H1 (cell line): Measurements from ENCODE around the gene GSG1L. TPM values are rescaled to one million over a fixed set of nuclear protein-coding genes. Genes with fewer than 3 reads are reported as not detected.

ENCODE experiments used
- CTCF ChIA-PET: fragments of 300-600 bp; sonication (Branson Sonifier 250); formaldehyde crosslinking; loops from one replicate; lab custom pipeline; 2021; ENCODE audit not compliant: partially characterized antibody; lab: Charles Lee
- POLR2A ChIA-PET: fragments of 300-600 bp; sonication (Branson Sonifier 250); formaldehyde crosslinking; loops from one replicate; lab custom pipeline; 2021; ENCODE audit warnings: inconsistent platforms; ENCODE audit not compliant: partially characterized antibody; lab: Charles Lee
- DNase-seq, 2 experiments: peaks; one replicate each; pipeline versions ENCODE4 v3.0.0 to v3.0.0-alpha.2; 2010 to 2022; ENCODE audit warnings: low spot score in 2 of 2, low read depth in 1 of 2, mixed read lengths in 1 of 2
- FAIRE-seq: peaks from 2 replicates; lab custom pipeline; 2011; peaks lifted over from hg19 to GRCh38; lab: Jason Lieb, UNC
- H2AFZ ChIP-seq: 2 replicates; pipeline ENCODE4 v1.8.1; 2012; ENCODE audit warnings: low read length, inconsistent platforms
- H2AK5ac ChIP-seq: 2 replicates; pipeline ENCODE4 v1.6.1; 2013; ENCODE audit warnings: low read depth, low read length
- H2BK120ac ChIP-seq: replicated peaks from 2 replicates; pipeline ENCODE3; 2013; ENCODE audit warnings: low read depth, low read length, inconsistent platforms
- H2BK12ac ChIP-seq: 2 replicates; pipeline ENCODE4 v1.6.1; 2013; ENCODE audit warnings: low read depth, low read length
- H2BK15ac ChIP-seq: 2 replicates; pipeline ENCODE4 v1.6.1; 2013; ENCODE audit warnings: low read length
- H2BK20ac ChIP-seq: 2 replicates; pipeline ENCODE4 v1.6.1; 2013; ENCODE audit warnings: low read length
- H2BK5ac ChIP-seq: 2 replicates; pipeline ENCODE4 v1.6.1; 2013; ENCODE audit warnings: low read depth, low read length
- H3K14ac ChIP-seq: 2 replicates; pipeline ENCODE4 v1.6.1; 2013; ENCODE audit warnings: inconsistent platforms; ENCODE audit not compliant: insufficient read length
- H3K18ac ChIP-seq: 2 replicates; pipeline ENCODE4 v1.6.1; 2013; ENCODE audit warnings: low read length; ENCODE audit errors: extremely low read depth
- H3K23ac ChIP-seq: 2 replicates; pipeline ENCODE4 v1.6.1; 2013; ENCODE audit warnings: inconsistent platforms; ENCODE audit not compliant: insufficient read length
- H3K23me2 ChIP-seq: 2 replicates; pipeline ENCODE4 v1.6.1; 2013; ENCODE audit warnings: low read depth, low read length
- H3K27ac ChIP-seq: 2 replicates; pipeline ENCODE4 v1.6.1; 2011; ENCODE audit warnings: low read depth, low read length, inconsistent platforms
- H3K27me3 ChIP-seq, 4 experiments: replicated peaks in 1 of 4; 1 replicate in 1 of 4; 2 replicates in 3 of 4; pipeline versions ENCODE4 v1.6.1 to v1.8.1; 2011 to 2013; ENCODE audit warnings: low read length in 3 of 4, mild to moderate bottlenecking in 3 of 4, inconsistent platforms in 2 of 4, mixed read lengths in 2 of 4, moderate library complexity in 1 of 4; ENCODE audit not compliant: control insufficient read depth in 3 of 4, insufficient read depth in 3 of 4; ENCODE audit errors: extremely low read depth in 1 of 4
- H3K36me3 ChIP-seq, 4 experiments: 2 replicates each; pipeline versions ENCODE4 v1.6.1 to v1.8.1; 2011 to 2013; ENCODE audit warnings: mild to moderate bottlenecking in 4 of 4, low read length in 3 of 4, moderate library complexity in 2 of 4, control low read depth in 1 of 4, inconsistent platforms in 1 of 4; ENCODE audit not compliant: insufficient read depth in 4 of 4, control insufficient read depth in 2 of 4
- H3K4ac ChIP-seq: replicated peaks from 2 replicates; pipeline ENCODE3; 2013; ENCODE audit warnings: low read length, low read depth, mixed read lengths, inconsistent platforms; ENCODE audit not compliant: insufficient read length
- H3K4me1 ChIP-seq, 4 experiments: replicated peaks in 1 of 4; 1 replicate in 1 of 4; 2 replicates in 3 of 4; pipeline versions ENCODE4 v1.6.1 to v1.8.1; 2011 to 2013; ENCODE audit warnings: low read length in 3 of 4, inconsistent platforms in 2 of 4, mixed read lengths in 1 of 4; ENCODE audit not compliant: insufficient read depth in 4 of 4, control insufficient read depth in 3 of 4
- H3K4me2 ChIP-seq, 2 experiments: 2 replicates each; pipeline versions ENCODE4 v1.6.1 to v1.8.1; 2011 to 2013; ENCODE audit warnings: low read depth in 2 of 2, low read length in 2 of 2, control low read depth in 1 of 2, inconsistent platforms in 1 of 2, mild to moderate bottlenecking in 1 of 2; ENCODE audit not compliant: insufficient read depth in 1 of 2
- H3K4me3 ChIP-seq, 4 experiments: fragments of 200-600, 300-600 bp in 1 of 4; sonication (generic), shearing (Covaris generic), sonication (Bioruptor Twin) in 1 of 4; 2 replicates each; pipeline versions ENCODE4 v1.5.1 to v1.8.1; 2011 to 2016; ENCODE audit warnings: low read length in 4 of 4, low read depth in 3 of 4, control low read depth in 2 of 4, inconsistent platforms in 2 of 4, mild to moderate bottlenecking in 2 of 4, mixed read lengths in 1 of 4, moderate library complexity in 1 of 4; ENCODE audit not compliant: insufficient read depth in 2 of 4; ENCODE audit errors: extremely low read depth in 1 of 4
- H3K56ac ChIP-seq: replicated peaks from 2 replicates; pipeline ENCODE3; 2013; ENCODE audit warnings: low read depth, mild to moderate bottlenecking, mixed read lengths, low read length, inconsistent platforms; ENCODE audit not compliant: insufficient read length
- H3K79me1 ChIP-seq: 2 replicates; pipeline ENCODE4 v1.6.1; 2013; ENCODE audit warnings: low read depth, low read length, control low read depth
- H3K79me2 ChIP-seq, 2 experiments: 2 replicates each; pipeline versions ENCODE4 v1.6.1 to v1.8.1; 2012 to 2013; ENCODE audit warnings: low read length in 2 of 2, mild to moderate bottlenecking in 2 of 2, inconsistent platforms in 1 of 2; ENCODE audit not compliant: insufficient read depth in 2 of 2, control insufficient read depth in 1 of 2
- H3K9ac ChIP-seq, 4 experiments: replicated peaks in 1 of 4; 1 replicate in 1 of 4; 2 replicates in 3 of 4; pipeline versions ENCODE4 v1.6.1 to v1.8.1; 2011 to 2013; ENCODE audit warnings: low read depth in 3 of 4, low read length in 3 of 4, control low read depth in 2 of 4, mild to moderate bottlenecking in 2 of 4, moderate library complexity in 2 of 4, inconsistent platforms in 1 of 4; ENCODE audit errors: extremely low read depth in 1 of 4
- H3K9me3 ChIP-seq, 2 experiments: 2 replicates each; pipeline versions ENCODE4 v1.6.1 to v1.8.1; 2012 to 2013; ENCODE audit warnings: mild to moderate bottlenecking in 2 of 2, moderate library complexity in 2 of 2, control low read depth in 1 of 2, inconsistent platforms in 1 of 2, low read depth in 1 of 2, low read length in 1 of 2, mixed read lengths in 1 of 2; ENCODE audit not compliant: insufficient read depth in 2 of 2
- H4K20me1 ChIP-seq, 2 experiments: replicated peaks in 1 of 2; 2 replicates each; pipeline versions ENCODE3 to v1.8.1; 2011 to 2013; ENCODE audit warnings: inconsistent platforms in 2 of 2, low read length in 2 of 2, mild to moderate bottlenecking in 1 of 2; ENCODE audit not compliant: insufficient read depth in 2 of 2, control insufficient read depth in 1 of 2
- H4K5ac ChIP-seq: 2 replicates; pipeline ENCODE4 v1.6.1; 2013; ENCODE audit warnings: low read length, low read depth, mixed read lengths, inconsistent platforms; ENCODE audit not compliant: insufficient read length
- H4K8ac ChIP-seq: 2 replicates; pipeline ENCODE4 v1.8.0; 2013; ENCODE audit warnings: mild to moderate bottlenecking, moderate library complexity, low read length, inconsistent platforms; ENCODE audit not compliant: insufficient read depth; ENCODE audit errors: extremely low read depth
- H4K91ac ChIP-seq: replicated peaks from 2 replicates; pipeline ENCODE3; 2013; ENCODE audit warnings: low read length, mixed read lengths, inconsistent platforms; ENCODE audit not compliant: insufficient read length
- CBX8 ChIP-seq: fragments of 300-800, 300-1000 bp; sonication (generic); IDR thresholded peaks from 2 replicates; pipeline ENCODE4 v1.7.1; 2016; ENCODE audit warnings: low read depth, low read length, borderline replicate concordance
- CHD2 ChIP-seq: IDR thresholded peaks from 2 replicates; pipeline ENCODE4 v1.6.1; 2012; ENCODE audit warnings: low read length, improper control_type of control experiment
- EGR1 ChIP-seq: IDR thresholded peaks from 2 replicates; pipeline ENCODE4 v1.6.1; 2011; ENCODE audit warnings: low read depth, low read length, borderline replicate concordance
- HDAC6 ChIP-seq: IDR thresholded peaks from one replicate; pipeline ENCODE4 v1.7.1; 2012; ENCODE audit warnings: low read depth, mild to moderate bottlenecking, inconsistent platforms, low read length, moderate library complexity
- KDM1A ChIP-seq: fragments of 200-600, 300-600 bp; sonication (generic); IDR thresholded peaks from 2 replicates; pipeline ENCODE4 v1.7.1; 2016; ENCODE audit warnings: mild to moderate bottlenecking, low read length, borderline replicate concordance
- KDM4A ChIP-seq: IDR thresholded peaks from one replicate; pipeline ENCODE4 v1.7.1; 2012; ENCODE audit warnings: low read depth, mild to moderate bottlenecking, moderate library complexity, low read length, inconsistent platforms; ENCODE audit not compliant: severe bottlenecking
- KDM5A ChIP-seq: fragments of 200-600 bp; IDR thresholded peaks from 2 replicates; pipeline ENCODE4 v1.7.1; 2012; ENCODE audit warnings: mild to moderate bottlenecking, low read length, inconsistent platforms, mixed read lengths
- MAFK ChIP-seq: IDR thresholded peaks from 2 replicates; pipeline ENCODE4 v1.6.1; 2012; ENCODE audit warnings: low read depth, mild to moderate bottlenecking, improper control_type of control experiment, low read length
- RXRA ChIP-seq: IDR thresholded peaks from 2 replicates; pipeline ENCODE4 v1.6.1; 2011; ENCODE audit warnings: low read depth, mild to moderate bottlenecking, low read length, moderate library complexity; ENCODE audit not compliant: insufficient read depth
- SIN3A ChIP-seq, 2 experiments: IDR thresholded peaks in 1 of 2; conservative IDR thresholded peaks in 1 of 2; 2 replicates each; pipeline ENCODE4 v1.6.1; 2011 to 2012; ENCODE audit warnings: low read length in 2 of 2, improper control_type of control experiment in 1 of 2, low read depth in 1 of 2, mild to moderate bottlenecking in 1 of 2
- SIRT6 ChIP-seq: IDR thresholded peaks from one replicate; pipeline ENCODE4 v1.7.1; 2012; ENCODE audit warnings: low read length, inconsistent platforms
- SUZ12 ChIP-seq: fragments of 200-600 bp; sonication (generic); IDR thresholded peaks from 2 replicates; pipeline ENCODE4 v1.6.1; 2012; ENCODE audit warnings: mild to moderate bottlenecking, inconsistent platforms, low read length, moderate library complexity, mixed read lengths
- WGBS, 2 experiments: shearing (Covaris generic) in 1 of 2; methylation state at CpG; one replicate each; pipeline versions ENCODE4 v1.1.6 to v1.1.7; 2013 to 2015; ENCODE audit warnings: low lambda C conversion rate in 2 of 2, mixed read lengths in 2 of 2, inconsistent platforms in 1 of 2, low coverage in 1 of 2, missing lambda C conversion rate in 1 of 2; ENCODE audit not compliant: insufficient replicate concordance in 2 of 2, insufficient coverage in 1 of 2, insufficient read length in 1 of 2; ENCODE audit errors: extremely low coverage in 1 of 2, missing lambda C conversion rate in 1 of 2; 5-methylcytosine and 5-hydroxymethylcytosine counted together
- polyA plus RNA-seq, 7 experiments: library from polyadenylated mRNA; depleted of rRNA in 3 of 7; stranded (reverse) in 5 of 7; unstranded in 2 of 7; fragments of >200 nt in 5 of 7; fragments of 200-250 nt in 2 of 7; gene quantifications; 1 replicate in 5 of 7; 2 replicates in 1 of 7; 4 replicates in 1 of 7; pipeline versions ENCODE4 v1.2.1 to v1.2.3, GENCODE V29; 2011 to 2013; ENCODE audit warnings: missing spikeins in 2 of 7, mixed read lengths in 2 of 7
- total RNA-seq: library from RNA; stranded (reverse); fragmentation: NEBNext Ultra II Directional; extraction: Animal tissue kit (Norgen Biotek cat#: 25700); gene quantifications from 2 replicates; pipeline ENCODE4 v1.2.1, GENCODE V29; 2021

GSG1L gene
- total and polyA plus RNA-seq, 2 of the 8 experiments (the other 6 are each of a cell fraction or from before 2014, with no cell fraction given): 0.71 to 1.1 TPM

- peaks cover 4% of the 10 kb centered on the region; the same call in 1 of the 2 replicates for H3K79me1 ChIP-seq
- CTCF ChIA-PET: interaction anchor here (2.1 to 4.2 kb wide), 5 partner anchors 9 to 117 kb away, joined by 7 to 27 read pairs (median 19); no protein-coding TSS in a partner anchor
- H3K4me2 ChIP-seq: no peak overlapping the region
- H3K56ac ChIP-seq: peak overlapping the region; percentile 99
- FAIRE-seq (no peak), DNase-seq (no peak)
- H3K36me3 ChIP-seq: no peaks in the 10 kb centered on the region
- no peak overlapping the region for H2BK15ac ChIP-seq
- H3K9me3 ChIP-seq: no peaks in the 10 kb centered on the region
- H3K27ac ChIP-seq: no peak overlapping the region
- H2BK5ac ChIP-seq: 0 out of 2 replicates have a peak overlapping the region, but pooled peaks have one; percentile 40
- H3K23me2 ChIP-seq: peaks cover 13% of the 10 kb centered on the region; the same call in 1 of the 2 replicates
- H3K79me2 ChIP-seq: no peaks in the 10 kb centered on the region
- no peak overlapping the region for H3K18ac ChIP-seq
- H2AK5ac ChIP-seq: peak overlapping the region; percentile 87
- H2BK12ac ChIP-seq: no peak overlapping the region
- no peak overlapping the region; the same call in none of the 2 replicates for H4K8ac ChIP-seq
- H4K20me1 ChIP-seq: peaks cover 0 to 12% of the 10 kb centered on the region in 2 experiments
- no peak overlapping the region for H3K4ac ChIP-seq
- H3K9ac ChIP-seq: no peak overlapping the region
- no peak overlapping the region for H3K23ac ChIP-seq
- no peak overlapping the region for H2AFZ ChIP-seq
- no peak overlapping the region for H4K5ac ChIP-seq
- H3K4me1 ChIP-seq: peaks cover 0 to 26% (median 13%) of the 10 kb centered on the region in 4 experiments; a peak in 6 of 7 replicates
- H4K91ac ChIP-seq: peak overlapping the region; percentile 73
- H3K27me3 ChIP-seq: no peaks in the 10 kb centered on the region
- H2BK120ac ChIP-seq: no peak overlapping the region
- no peak overlapping the region for H3K4me3 ChIP-seq
- H3K14ac ChIP-seq: no peak overlapping the region
- POLR2A ChIA-PET: interaction anchor here (3.5 kb wide), 1 partner anchor 8 kb away, joined by 15 read pairs; no protein-coding TSS in a partner anchor
- WGBS, 2 experiments: 91 to 100% methylated on average over 1 to 2 of the region's 3 CpGs
- H2BK20ac ChIP-seq: no peak overlapping the region
- TF ChIP-seq KDM5A (no peak), MAFK (no peak), KDM1A (no peak), SUZ12 (no peak), EGR1 (no peak), KDM4A (no peak), SIN3A (conservative IDR thresholded peaks at IDR 0.05 in 1 of 2, IDR thresholded peaks at IDR 0.05 in 1 of 2; ENCODE audit: low read depth in 1 of 2, low read length in 2 of 2) (no peak), HDAC6 (no peak), CBX8 (no peak), CHD2 (no peak), SIRT6 (no peak), RXRA (no peak)
Observed at GRCh38 chr16:28089205-28089991, 25.9 kb upstream of the GSG1L start.
